Stimulated activated CD4-positive, alpha-beta T cell treated with anti-CD3 and anti-CD28 coated beads, TNF-alpha, amount 100 ng/mL, for 1 hour (primary cell): ENCODE measurements around the gene GAL.

ENCODE experiments used
- DNase-seq, 3 donors: peaks; one replicate each; pipeline ENCODE4 v3.0.0-alpha.2; 2020; ENCODE audit warnings: low read depth in 3 of 3, low spot score in 1 of 3

Gene GAL

DNA sequence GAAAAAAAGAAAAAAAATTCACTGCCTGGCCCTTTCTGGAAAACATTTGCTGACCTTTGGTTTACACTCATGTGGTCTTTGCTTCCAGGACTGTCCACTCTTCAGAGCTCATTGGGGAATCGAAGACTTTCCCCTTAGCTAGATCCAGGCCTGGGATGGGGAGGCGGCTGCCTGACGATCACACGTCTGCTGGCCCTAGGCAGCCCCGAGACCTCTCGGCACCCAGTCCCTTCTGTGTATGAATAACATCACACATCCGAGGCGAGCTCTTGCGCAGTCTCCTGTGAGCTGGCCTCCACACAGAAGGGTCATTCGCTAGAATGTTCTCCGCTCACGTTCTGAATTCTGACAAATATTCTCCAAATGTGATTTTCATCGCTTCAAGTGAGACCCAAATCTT lies 25.7 kb upstream of the GAL start:
- DNase-seq: no peak

DNA sequence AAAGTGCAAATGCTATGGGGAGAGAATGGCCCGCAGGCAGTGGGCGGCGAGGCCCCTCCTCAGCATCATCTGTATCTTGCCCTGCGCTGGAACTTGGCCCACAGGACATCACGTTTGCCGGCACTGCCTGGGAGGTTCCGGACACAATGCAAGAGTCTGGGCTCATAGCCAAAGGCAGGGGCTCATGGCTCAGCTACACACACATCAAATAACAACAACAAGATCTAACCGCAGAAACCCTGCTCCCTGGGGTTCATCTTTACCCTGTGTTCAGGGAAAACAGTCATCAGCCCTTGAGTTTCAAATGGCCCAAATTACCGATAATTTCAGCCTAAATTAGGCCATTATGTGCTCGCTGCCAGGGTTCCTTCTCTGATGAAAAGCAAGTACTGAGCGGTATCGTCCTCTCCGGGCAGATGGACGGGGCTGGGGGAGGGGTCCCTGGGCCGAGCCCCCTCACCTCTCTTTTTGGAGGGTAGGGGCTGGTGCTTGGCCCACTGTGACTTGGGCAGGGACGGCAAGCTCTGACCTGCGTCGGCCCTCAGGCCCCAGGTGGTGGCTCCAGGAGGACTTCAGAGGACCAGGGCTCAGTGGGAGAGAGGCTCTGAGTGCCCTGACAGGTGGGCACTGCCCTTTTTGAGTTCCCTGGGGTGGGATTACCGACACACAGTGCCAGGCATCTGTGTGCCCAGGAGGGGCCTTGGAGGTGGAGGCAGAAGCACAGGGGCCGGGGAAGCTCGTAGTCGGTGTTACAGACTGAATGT lies 25.0 kb upstream of the GAL start:
- DNase-seq: no peak

DNA sequence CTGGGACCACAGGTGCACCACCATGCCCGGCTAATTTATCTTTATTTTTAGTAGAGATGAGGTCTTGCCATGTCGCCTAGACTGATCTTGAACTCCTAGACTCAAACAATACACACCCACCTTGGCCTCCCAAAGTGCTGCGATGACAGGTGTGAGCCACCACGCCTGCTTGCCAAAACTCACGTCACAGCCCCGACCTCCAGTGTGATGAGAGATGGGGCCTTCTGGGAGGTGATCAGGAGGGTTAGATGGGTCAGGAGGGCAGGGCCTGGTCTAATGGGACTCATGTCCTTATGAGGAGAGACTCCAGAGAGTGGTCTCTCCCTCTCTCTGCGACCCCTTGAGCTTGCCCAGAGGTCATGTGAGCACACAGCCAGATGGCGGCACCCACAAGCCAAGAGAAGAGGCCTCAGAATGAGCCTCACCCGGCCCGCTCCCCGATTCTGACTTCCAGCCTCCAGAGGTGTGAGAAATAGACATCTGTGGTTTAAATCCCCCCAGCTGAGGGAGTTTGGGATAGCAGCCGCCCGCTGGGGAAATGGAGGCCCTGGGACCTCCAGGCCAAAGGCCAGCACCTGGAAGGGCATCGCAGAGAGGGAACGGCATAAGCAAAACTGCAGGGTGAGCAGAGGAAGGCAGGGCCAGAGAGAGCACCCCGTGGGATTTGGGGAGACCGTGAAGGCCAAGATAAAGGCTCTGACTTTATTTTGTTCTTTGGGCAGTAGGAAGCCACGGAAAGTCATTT lies 24.1 kb upstream of the GAL start:
- DNase-seq: no peak

DNA sequence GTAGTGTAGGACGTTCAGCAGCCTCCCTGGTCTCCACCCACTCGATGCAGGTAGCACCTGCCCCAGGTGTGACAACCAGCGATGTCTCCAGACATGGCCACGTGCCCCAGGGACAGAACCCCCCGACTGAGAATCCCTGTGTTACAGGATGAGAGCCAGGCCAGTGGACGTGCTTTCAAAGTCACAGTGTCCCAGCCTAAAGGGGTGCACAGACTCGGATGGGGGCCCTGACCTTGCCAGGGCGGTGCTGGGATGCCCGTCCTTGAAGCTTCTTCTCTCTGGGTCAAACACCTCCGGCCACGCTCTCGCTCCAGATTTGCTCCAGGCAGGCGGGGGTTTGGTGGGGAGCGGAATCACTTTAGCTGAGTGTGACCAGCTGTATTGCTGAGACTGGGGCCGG lies 23.3 kb upstream of the GAL start:
- no peak for DNase-seq

DNA sequence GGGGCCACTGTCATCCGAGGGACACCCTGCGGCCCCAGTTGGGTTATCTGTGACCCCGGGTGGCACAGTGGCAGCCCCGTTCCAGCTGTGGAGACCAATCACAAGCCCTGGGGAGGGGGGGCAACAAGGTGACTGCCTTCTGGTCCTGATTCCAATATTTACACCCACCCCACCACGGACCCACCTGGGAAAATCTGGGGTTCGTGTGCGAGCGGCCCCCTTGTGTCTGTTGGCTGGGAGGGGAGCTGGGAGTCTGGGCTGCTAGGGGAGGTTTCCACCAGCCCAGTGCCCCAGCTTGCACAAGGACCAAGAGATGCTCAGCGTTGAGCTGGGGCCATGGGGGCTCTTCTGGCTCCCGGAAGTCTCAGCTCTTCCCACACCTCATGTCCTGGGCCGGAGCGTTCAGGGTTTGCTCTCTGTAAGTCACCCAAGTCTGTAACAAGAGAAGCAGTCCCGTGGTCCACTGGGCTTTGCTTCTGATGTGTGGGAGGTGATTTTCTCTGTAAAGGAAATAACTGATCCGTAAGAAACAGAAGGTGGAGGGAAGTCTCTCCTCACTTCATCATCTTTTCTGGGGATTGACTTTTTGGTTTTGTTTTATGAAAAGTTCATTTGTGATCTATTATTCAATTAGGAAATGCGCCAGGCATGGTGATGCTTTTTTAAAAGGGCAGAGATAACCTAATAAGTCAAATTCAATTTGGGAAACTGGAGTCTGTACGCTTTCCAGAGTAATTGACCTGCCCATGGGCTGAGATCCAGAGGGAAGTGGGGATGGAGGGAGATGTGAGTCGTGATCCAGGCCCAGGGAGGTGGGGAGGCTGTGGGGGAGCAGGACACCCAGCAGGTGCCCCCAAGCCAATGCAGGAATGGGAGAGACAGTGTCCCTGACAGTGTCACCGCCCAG lies 22.4 kb upstream of the GAL start:
- DNase-seq: no peak

DNA sequence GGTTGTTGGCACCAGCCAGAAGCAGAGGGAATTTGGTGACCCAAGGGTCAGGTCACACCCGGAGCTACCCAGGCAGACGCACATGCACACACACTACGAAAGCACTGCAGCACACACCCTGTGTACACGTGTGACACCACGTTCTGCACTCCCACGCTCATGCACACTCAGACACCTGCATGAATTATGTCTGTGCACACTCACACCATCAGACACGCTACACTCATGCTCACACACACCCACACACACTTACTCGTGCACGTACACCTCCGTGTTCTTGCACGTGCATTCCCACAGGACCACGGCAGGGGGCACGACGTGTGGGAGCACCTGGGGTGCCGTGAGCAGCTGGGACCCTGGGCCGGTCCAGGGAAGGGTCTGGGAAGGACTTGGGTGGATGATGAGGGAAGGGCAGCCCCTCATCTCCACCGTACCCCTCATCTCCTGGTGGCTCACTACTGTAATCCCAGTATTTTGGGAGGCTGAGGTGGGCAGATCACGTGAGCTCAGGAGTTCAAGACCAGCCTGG lies 20.8 kb upstream of the GAL start:
- DNase-seq: no peak

DNA sequence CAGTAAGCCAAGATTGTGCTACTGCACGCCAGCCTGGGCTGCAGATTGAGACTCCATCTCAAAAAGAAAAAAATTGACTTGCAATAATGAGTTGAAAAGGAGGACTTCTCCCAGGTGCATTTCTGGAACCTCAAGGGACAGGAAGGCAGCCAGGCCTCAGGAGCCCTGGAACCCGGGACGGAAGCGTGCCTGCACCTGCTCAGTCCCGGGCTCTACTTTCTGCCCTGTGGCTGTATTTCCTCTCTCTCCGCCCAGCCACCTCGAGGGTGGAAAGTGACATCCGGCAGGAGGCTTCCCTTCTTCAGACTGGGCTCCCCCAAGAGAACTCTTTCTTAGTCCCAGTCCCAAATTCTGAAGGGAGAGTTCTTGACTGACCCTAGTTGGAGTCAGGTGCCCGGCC lies 20.2 kb upstream of the GAL start:
- DNase-seq: no peak

DNA sequence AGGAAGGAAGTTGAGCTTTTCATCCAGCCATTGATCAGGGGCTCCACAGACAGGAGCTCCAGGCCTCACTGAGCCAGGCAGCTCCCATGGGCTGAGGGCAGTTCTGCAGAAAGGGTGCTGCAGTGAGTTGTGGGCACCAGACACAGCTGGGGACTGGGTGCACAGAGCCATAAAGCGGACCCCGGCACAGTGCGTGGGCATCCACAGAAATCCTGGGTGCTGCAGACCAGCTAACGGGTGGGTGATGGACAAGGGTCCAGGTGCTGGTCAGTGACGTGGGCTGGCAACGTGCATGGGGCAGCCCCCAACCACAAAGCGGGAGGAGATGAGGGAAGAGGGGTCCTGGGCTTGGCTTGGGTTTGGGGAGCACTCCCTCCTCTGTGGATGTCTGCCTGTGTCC lies 19.4 kb upstream of the GAL start:
- no peak for DNase-seq

DNA sequence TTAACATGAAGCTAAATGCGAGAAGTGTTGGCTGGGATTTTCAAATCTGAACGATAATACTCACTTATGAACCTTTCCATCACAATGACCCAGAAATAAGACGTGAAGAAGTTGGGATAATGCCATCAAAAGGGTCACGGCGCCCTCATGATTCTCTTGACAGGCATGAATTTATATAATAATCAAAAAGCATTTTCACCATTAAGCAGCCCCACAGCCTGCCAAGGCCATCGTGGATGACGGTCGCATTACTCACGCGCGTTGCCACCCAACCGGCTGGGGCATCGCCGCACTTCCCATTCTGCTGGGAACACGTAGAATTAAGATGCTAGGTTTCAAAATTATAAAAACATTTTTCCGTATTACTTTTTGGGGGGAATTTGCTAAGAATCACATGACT lies 18.9 kb upstream of the GAL start:
- no peak for DNase-seq

DNA sequence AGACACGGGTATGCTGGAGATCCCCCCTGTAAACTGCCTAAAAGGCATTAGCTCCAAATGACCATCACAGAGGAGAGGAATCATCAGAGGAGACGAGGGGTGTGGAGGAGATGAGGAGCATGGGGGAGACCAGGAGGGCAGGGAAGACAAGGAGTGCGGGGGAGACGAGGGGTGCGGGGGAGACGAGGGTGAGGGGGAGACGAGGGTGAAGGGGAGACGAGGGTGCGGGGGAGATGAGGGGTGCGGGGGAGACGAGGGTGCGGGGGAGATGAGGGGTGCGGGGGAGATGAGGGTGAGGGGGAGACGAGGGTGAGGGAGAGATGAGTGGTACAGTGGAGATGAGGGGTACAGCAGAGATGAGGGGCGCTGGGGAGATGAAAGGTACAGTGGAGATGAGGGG lies 17.5 kb upstream of the GAL start:
- no peak for DNase-seq

DNA sequence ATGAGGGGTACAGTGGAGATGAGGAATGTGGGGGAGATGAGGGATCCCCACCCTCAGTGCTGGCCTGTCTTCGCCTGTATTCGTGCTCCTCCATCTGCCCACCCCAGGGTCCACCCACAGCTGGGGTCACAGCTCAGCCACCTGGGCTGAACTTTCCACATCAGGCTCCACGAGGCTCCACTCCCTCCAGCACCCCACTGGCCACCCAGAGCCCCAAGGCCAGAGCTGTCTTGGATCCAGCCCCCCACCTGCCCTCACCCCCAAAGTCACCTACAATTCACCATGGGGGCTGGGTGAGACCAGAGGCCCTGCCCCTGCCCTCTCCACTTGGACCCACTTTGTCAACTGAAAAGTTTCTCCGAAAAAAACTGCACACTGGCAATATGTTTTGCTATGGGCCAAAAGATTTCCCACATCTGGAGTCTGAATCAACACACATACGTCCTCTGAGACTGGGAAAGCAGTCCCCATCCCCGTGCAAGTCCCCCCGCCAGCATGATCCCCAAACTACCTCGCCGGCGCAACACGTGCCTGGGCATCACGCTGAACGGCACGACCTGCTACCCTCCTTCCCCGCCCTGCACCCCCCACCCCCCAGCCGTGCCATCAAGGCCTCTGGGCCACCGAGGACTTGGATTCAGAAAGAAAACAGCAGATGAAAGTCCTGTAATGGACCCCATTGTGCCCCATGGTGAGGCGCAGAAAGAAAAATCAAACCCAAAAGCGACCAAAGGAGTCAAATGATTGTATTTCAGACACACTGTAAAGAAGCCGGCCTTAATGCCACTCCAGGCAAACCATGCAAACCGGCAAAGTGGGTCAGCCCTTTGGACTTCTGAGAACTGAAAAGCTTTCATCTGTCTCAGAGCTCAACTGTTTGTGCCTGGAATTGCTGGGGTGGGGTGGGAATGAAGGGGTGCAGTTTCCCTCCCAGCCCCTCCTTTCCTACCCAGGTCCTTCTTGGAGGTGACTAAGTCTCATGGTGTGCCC lies 16.5 kb upstream of the GAL start:
- DNase-seq: no peak

DNA sequence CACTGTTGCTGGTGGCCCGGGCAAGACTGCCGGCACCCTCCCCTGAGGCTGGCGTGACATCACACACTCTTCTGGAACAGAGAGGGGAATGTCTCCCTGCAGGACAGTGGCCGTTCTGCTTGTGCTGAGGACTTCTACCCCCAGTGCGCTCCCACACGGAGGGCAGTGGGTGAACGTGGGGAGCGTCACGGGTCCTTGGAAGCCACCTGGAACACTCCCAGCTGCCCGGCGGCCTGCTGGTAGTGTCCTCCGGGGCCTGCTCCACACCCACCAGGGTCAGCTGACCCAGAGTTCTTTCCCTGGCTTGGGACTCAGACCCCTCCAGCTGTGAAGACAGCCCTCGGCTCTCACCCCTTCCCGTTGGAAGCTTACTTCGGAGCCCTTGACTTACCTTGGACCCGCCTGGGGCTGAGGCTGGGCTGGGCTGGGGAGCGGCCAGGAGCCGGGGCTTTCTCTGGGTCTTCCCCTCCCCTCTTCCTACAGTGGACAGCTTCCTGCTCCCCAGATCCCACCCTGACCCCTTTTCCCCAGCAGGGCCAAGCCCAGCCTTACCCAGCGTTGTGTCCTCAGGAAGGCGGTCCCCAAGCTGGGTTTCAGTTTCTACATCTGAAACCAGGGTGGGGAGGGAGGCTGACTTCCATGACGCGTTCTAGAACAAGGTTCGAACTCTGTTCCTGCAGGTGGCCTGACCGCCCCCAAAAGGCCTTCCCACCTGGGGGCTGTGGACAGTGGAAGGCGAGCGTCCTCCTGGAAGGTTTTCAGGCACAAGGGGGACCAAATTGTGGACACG lies 14.8 kb upstream of the GAL start:
- no peak for DNase-seq

DNA sequence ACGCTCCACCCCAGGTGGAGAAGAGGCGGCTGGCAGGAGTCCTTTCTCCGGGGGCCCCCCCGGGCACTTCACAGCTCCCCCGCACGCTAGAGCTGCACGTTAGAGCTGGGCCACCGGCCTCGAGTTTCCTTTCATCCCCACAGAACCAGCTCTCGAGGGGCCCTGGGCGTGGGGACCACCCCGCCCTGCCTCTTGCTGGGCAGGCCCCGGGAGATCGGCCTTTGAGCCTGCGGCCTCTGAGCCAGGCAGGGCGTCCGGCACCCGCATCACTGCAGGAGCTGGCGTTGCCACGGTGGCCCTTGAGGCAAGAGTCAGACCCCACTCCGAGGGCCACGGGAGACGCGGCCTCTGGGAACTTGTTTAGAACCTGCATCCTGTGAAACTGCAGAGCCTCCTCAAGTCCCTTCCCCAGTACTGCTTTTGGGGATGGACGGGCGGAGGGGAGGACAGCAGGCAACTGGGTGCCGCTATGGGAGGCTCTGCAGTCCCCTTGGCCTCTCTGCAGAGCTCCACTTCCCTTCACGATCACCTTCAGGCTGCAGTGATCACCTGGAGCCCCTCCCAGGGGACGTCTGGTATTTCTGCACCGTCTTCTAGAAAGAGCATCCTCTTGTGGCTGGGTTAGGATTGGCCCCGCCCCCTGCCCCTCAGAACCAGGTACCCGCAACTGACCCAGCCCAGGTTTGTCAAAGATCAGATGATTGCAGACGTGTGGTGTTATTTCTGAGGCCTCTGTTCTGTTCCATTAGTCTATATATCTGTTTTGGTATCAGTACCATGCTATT lies 13.9 kb upstream of the GAL start:
- DNase-seq: no peak

DNA sequence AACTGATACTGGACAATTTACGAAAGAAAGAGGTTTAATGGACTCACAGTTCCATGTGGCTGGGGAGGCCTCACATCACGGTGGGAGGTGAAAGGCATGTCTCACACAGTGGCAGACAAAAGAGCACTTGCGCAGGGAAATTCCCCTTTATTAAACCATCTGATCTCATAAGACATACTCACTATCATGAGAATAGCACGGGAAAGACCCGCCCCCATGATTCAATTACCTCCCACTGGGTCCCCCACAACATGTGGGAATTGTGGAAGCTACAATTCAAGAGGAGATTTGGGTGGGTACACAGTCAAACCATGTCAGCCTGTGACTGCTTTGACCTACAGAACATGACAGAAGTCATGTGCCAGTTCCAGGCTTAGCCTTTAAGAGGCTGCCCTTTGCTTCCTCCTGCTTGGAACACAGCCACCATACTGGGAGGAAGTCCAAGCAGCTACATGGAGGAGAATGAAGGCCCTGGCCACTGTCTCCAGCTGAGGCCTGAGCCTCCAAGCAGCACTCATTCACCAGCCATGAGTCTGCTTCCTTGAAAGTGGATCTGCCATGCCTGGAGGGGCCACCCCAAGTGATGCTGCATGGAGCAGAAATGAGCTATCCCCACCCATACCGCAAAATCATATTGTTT lies 10.9 kb upstream of the GAL start:
- no peak for DNase-seq

DNA sequence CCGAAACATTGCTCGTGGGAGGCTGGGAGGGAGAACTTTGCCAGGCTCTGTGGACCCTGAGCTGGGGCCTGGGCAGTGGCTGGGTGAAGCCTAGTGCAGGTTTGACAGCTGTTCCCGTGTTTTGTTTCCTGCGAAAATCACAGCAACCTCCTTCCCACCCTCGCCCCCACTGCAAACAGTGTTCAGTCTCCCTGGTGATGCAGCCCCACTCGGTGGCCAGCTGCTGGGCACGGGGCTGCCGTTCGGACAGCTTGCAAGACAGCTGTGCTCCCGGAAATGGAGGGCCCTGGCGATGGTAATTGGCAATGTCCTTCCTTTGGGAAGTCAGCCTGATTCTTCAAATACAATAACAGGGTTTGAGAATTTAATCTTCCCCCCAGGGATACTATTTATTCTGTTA lies 10.4 kb upstream of the GAL start:
- no peak for DNase-seq

DNA sequence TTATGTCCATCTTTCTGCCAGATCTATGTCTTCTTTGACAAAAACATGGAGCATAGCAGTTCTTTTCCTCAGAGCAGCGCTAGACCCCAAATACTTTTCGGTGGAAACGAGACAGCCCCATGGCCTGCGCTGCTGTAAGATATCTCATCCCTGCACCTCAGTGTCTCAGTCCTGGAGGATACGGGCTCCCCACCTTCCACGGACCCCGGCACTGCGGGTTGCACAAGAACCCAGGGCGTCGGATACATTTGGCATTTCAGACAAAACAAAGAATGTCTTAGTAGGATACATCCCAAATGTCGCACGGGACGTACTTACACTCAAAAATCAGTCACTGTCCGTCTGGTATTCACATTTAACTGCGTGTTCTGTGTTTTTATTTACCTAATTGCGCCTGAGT lies 9.9 kb upstream of the GAL start:
- no peak for DNase-seq

DNA sequence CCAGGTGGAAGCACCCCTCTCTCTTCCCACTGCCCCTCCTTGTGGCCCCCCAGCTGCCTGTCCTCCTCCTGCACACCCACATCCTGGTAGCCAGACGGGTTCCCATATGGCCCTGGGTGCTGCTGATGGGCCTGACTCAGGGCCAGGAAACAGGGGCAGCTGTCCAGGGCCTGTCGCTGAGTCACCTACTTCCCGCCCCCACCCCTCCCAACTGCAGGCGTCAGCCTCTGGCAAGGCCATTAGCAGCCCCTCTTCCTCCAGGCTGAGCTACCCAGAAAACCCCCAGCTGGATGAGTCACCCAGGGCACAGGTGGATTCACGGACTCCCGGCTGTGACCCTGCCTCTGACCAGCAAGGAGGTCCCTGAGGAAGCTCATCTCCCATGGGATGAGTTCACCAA lies 6.9 kb upstream of the GAL start:
- no peak for DNase-seq

DNA sequence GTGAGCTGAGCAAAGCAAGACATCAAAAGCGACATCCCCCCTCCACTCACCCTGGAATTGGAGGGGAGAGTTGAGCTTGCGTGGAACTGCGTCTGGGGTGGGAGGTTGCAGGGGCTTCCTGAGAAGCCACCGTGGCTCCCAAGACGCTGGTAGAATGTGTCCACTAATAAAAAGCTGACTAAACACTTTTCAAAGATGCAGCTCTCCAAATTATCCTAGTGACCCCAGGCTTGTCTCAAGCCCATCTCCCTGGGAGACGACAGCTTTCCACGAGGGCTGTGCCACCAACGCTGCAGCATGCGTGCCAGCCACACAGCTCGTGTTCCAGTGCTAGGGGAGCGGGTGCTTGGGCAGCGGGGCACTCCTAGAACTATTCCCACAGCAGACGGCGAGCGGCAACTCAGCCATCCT lies 6.3 kb upstream of the GAL start:
- DNase-seq: no peak
